ENCODE results near the gene LRRC4C. TPM values are rescaled to one million over a fixed set of nuclear protein-coding genes. Genes with fewer than 3 reads are reported as not detected.

The LRRC4C gene
- polyA plus RNA-seq, 1 experiment, result not detected

DNA sequence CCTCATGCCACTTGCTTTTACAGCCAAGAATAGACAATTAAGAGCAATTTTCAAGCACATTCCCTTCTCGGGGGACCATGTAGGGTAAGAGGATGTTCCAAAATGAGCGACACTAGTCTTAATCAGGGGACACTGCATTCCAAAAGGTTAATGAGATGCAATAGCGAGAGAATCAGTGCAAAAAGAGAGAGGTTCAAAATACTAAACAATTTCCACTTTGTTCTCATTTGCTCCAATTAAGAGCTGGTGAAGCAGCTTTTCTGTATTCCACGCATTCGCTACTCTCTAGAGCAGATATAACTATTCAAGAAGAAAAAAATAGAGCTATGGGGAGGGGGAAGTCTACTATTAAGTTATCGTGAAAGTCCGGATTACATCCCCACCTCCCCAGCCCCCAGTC lies 811 bp downstream of the LRRC4C start:
- TF ChIP-seq, protein P1, sequence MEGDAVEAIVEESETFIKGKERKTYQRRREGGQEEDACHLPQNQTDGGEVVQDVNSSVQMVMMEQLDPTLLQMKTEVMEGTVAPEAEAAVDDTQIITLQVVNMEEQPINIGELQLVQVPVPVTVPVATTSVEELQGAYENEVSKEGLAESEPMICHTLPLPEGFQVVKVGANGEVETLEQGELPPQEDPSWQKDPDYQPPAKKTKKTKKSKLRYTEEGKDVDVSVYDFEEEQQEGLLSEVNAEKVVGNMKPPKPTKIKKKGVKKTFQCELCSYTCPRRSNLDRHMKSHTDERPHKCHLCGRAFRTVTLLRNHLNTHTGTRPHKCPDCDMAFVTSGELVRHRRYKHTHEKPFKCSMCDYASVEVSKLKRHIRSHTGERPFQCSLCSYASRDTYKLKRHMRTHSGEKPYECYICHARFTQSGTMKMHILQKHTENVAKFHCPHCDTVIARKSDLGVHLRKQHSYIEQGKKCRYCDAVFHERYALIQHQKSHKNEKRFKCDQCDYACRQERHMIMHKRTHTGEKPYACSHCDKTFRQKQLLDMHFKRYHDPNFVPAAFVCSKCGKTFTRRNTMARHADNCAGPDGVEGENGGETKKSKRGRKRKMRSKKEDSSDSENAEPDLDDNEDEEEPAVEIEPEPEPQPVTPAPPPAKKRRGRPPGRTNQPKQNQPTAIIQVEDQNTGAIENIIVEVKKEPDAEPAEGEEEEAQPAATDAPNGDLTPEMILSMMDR (IDR thresholded peaks at IDR 0.05; ENCODE audit: insufficient read depth, low read depth, low read length), result no peak
- H3K36me3 ChIP-seq (ENCODE audit: control insufficient read depth, insufficient read depth, low read length), result no peaks in the 10 kb centered on the region
- H3K27me3 ChIP-seq (ENCODE audit: control insufficient read depth, insufficient read depth, low read length), result 0 out of 2 replicates have a peak, but pooled peaks cover 2% of the 10 kb centered on the region
- ChIA-PET POLR2A (no interaction called here), CTCF (interaction anchor here (0.6 to 1.2 kb wide), 2 partner anchors 1066 to 1824 kb away, joined by 3 read pairs; no protein-coding TSS in a partner anchor)
- no peak overlapping the region for H3K4me3 ChIP-seq (ENCODE audit: low read depth, low read length)
- DNase-seq (ENCODE audit: low read depth), result no peak

GRCh38 chr11:41458154-41458553 lies 1.3 kb downstream of the LRRC4C start:
- POLR2A ChIA-PET, result no interaction called here
- no peak overlapping the region for H3K4me3 ChIP-seq (ENCODE audit: low read depth, low read length)
- H3K36me3 ChIP-seq (ENCODE audit: control insufficient read depth, insufficient read depth, low read length), result no peaks in the 10 kb centered on the region
- CTCF ChIA-PET, result interaction anchor here (0.6 to 1.2 kb wide), 2 partner anchors 1067 to 1824 kb away, joined by 3 read pairs; no protein-coding TSS in a partner anchor
- 0 out of 2 replicates have a peak, but pooled peaks cover 2% of the 10 kb centered on the region for H3K27me3 ChIP-seq (ENCODE audit: control insufficient read depth, insufficient read depth, low read length)
- DNase-seq (ENCODE audit: low read depth), result no peak
- TF ChIP-seq, protein P1 (IDR thresholded peaks at IDR 0.05; ENCODE audit: insufficient read depth, low read depth, low read length), result no peak

- ChIA-PET POLR2A (no interaction called here), CTCF (no interaction called here)
- no peak for DNase-seq (ENCODE audit: low read depth)
- H3K36me3 ChIP-seq (ENCODE audit: control insufficient read depth, insufficient read depth, low read length), result no peaks in the 10 kb centered on the region
- H3K4me3 ChIP-seq (ENCODE audit: low read depth, low read length), result no peak overlapping the region
- 0 out of 2 replicates have a peak, but pooled peaks cover 2% of the 10 kb centered on the region for H3K27me3 ChIP-seq (ENCODE audit: control insufficient read depth, insufficient read depth, low read length)
- TF ChIP-seq, protein P1 (IDR thresholded peaks at IDR 0.05; ENCODE audit: insufficient read depth, low read depth, low read length), result no peak
These were observed 2.0 kb downstream of the LRRC4C start for GRCh38 chr11:41457216-41458014.

- TF ChIP-seq, protein P1 (IDR thresholded peaks at IDR 0.05; ENCODE audit: insufficient read depth, low read depth, low read length), result no peak
- POLR2A ChIA-PET, result no interaction called here
- DNase-seq (ENCODE audit: low read depth), result no peak
- CTCF ChIA-PET, result interaction anchor here (0.8 kb wide), 1 partner anchor 11 kb away, joined by 3 read pairs; no protein-coding TSS in a partner anchor
- H3K4me3 ChIP-seq (ENCODE audit: low read depth, low read length), result no peak overlapping the region
- H3K36me3 ChIP-seq (ENCODE audit: control insufficient read depth, insufficient read depth, low read length), result no peaks in the 10 kb centered on the region
- 0 out of 2 replicates have a peak, but pooled peaks cover 2% of the 10 kb centered on the region for H3K27me3 ChIP-seq (ENCODE audit: control insufficient read depth, insufficient read depth, low read length)
These were observed 3.2 kb downstream of the LRRC4C start for GRCh38 chr11:41456269-41456668.

- ChIA-PET CTCF (no interaction called here), POLR2A (no interaction called here)
- no peaks in the 10 kb centered on the region for H3K36me3 ChIP-seq (ENCODE audit: control insufficient read depth, insufficient read depth, low read length)
- TF ChIP-seq, protein P1 (IDR thresholded peaks at IDR 0.05; ENCODE audit: insufficient read depth, low read depth, low read length), result no peak
- no peak overlapping the region for H3K4me3 ChIP-seq (ENCODE audit: low read depth, low read length)
- no peak for DNase-seq (ENCODE audit: low read depth)
- H3K27me3 ChIP-seq (ENCODE audit: control insufficient read depth, insufficient read depth, low read length), result no peaks in the 10 kb centered on the region
These were observed 8.4 kb downstream of the LRRC4C start for GRCh38 chr11:41451011-41451410.

All from BJ (cell line).